ENCODE measurements around the gene OR2M2. TPM values are rescaled to one million over a fixed set of nuclear protein-coding genes. Genes with fewer than 3 reads are reported as not detected.

The OR2M2 gene, protein sequence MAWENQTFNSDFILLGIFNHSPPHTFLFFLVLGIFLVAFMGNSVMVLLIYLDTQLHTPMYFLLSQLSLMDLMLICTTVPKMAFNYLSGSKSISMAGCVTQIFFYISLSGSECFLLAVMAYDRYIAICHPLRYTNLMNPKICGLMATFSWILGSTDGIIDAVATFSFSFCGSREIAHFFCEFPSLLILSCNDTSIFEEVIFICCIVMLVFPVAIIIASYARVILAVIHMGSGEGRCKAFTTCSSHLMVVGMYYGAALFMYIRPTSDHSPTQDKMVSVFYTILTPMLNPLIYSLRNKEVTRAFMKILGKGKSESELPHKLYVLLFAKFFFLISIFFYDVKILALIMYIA
- total RNA-seq (not detected), polyA plus RNA-seq (not detected)
- long read RNA-seq, donor 1: 0 reads
- long read RNA-seq, donor 2: 0 reads
- long read RNA-seq, donor 3: 0 reads
- long read RNA-seq, donor 4: 0 reads
- long read RNA-seq, donor 5: 0 reads
- long read RNA-seq, donor 6: 0 reads
- long read RNA-seq, donor 7: 0 reads
- long read RNA-seq, donor 8: 0 reads
- long read RNA-seq, donor 9: 0 reads
- long read RNA-seq, donor 10: 0 reads

GRCh38 chr1:248174521-248174920, at the start of gene OR2M2:
TSS of gene OR2M2 (plus strand) at chr1:248174821. CDS start at chr1:248179986, 5,165 bp downstream.
- no peak for DNase-seq (ENCODE audit: low read depth in 6 of 9, low spot score in 9 of 9)
- Histone ChIP-seq H3K27me3 (ENCODE audit: control insufficient read depth in 2 of 2, insufficient read depth in 1 of 2, low read length in 1 of 2) (no peaks in the 10 kb centered on the region), H3K4me3 (ENCODE audit: low read length in 2 of 2) (no peak within 1 kb of the TSS), H3K9me3 (ENCODE audit: control insufficient read depth in 2 of 2, insufficient read depth in 1 of 2, low read length in 1 of 2) (no peaks in the 10 kb centered on the region), H3K27ac (ENCODE audit: low read depth in 1 of 2, low read length in 1 of 2) (no peak within 1 kb of the TSS), H3K36me3 (ENCODE audit: control insufficient read depth in 2 of 2, insufficient read depth in 2 of 2, low read length in 1 of 2) (no peaks in the 10 kb centered on the region), H3K4me1 (ENCODE audit: control insufficient read depth in 2 of 2, insufficient read depth in 2 of 2, low read length in 2 of 2) (no peaks in the 10 kb centered on the region)

DNA sequence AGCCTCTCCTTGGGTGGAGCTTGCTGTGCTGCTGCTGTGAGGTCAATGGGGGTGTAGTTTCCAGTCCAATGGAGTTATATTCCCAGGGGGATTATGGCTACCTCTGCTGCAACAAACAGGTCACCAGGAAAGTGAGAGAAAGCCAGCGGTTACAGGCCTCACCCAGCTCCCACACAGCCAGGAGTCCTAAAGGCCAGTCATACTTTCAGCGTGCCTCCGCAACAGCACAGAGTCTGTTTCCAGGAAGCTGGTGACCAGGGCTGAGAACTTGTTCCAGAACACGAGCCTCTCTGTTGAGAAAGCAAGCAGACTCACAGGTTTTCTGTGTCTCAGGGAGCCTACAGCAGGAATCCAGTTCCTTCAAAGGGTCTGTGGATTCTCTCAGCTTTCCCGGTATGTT, 47.0 kb upstream of the OR2M2 start:
- Histone ChIP-seq H3K9me3 (ENCODE audit: control insufficient read depth in 2 of 2, insufficient read depth in 1 of 2, low read length in 1 of 2) (peaks cover 1 to 19% of the 10 kb centered on the region in 2 donors), H3K4me3 (ENCODE audit: low read length in 2 of 2) (no peak overlapping the region), H3K4me1 (ENCODE audit: control insufficient read depth in 2 of 2, insufficient read depth in 2 of 2, low read length in 2 of 2) (no peaks in the 10 kb centered on the region), H3K27me3 (ENCODE audit: control insufficient read depth in 2 of 2, insufficient read depth in 1 of 2, low read length in 1 of 2) (no peaks in the 10 kb centered on the region), H3K27ac (ENCODE audit: low read depth in 1 of 2, low read length in 1 of 2) (no peak overlapping the region), H3K36me3 (ENCODE audit: control insufficient read depth in 2 of 2, insufficient read depth in 2 of 2, low read length in 1 of 2) (no peaks in the 10 kb centered on the region)
- DNase-seq (ENCODE audit: low read depth in 6 of 9, low spot score in 9 of 9): no peak
- WGBS: 94% methylated on average over 5 of the region's 5 CpGs

GRCh38 chr1:248136811-248137210, 37.8 kb upstream of the OR2M2 start:
- Histone ChIP-seq H3K9me3 (ENCODE audit: control insufficient read depth in 2 of 2, insufficient read depth in 1 of 2, low read length in 1 of 2) (peaks cover 0 to 5% of the 10 kb centered on the region in 2 donors), H3K36me3 (ENCODE audit: control insufficient read depth in 2 of 2, insufficient read depth in 2 of 2, low read length in 1 of 2) (no peaks in the 10 kb centered on the region), H3K27ac (ENCODE audit: low read depth in 1 of 2, low read length in 1 of 2) (no peak overlapping the region), H3K4me3 (ENCODE audit: low read length in 2 of 2) (no peak overlapping the region), H3K4me1 (ENCODE audit: control insufficient read depth in 2 of 2, insufficient read depth in 2 of 2, low read length in 2 of 2) (no peaks in the 10 kb centered on the region), H3K27me3 (ENCODE audit: control insufficient read depth in 2 of 2, insufficient read depth in 1 of 2, low read length in 1 of 2) (no peaks in the 10 kb centered on the region)
- 83% methylated on average over 21 of the region's 21 CpGs for WGBS
- no peak for DNase-seq (ENCODE audit: low read depth in 6 of 9, low spot score in 9 of 9)

DNA sequence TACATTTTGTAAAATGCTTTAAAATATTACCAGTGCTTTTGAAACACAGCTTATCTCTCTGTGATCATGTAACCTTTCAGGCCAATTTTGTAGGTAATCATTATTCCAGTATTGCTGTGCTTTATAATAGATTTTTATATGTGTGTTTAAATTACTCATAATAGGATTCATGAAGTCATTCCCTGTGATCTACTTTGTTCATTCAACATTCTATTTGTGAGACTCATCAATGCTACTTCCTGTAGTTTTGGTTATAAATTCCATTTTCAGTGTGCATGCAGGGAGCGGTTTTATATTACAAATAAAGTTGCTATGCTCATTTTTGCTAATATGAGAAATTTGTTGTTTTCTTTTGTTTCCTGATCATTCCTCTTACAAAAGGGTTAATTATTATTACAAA, 33.8 kb upstream of the OR2M2 start:
- Histone ChIP-seq H3K27ac (ENCODE audit: low read depth in 1 of 2, low read length in 1 of 2) (no peak overlapping the region), H3K4me1 (ENCODE audit: control insufficient read depth in 2 of 2, insufficient read depth in 2 of 2, low read length in 2 of 2) (no peaks in the 10 kb centered on the region), H3K4me3 (ENCODE audit: low read length in 2 of 2) (no peak overlapping the region), H3K9me3 (ENCODE audit: control insufficient read depth in 2 of 2, insufficient read depth in 1 of 2, low read length in 1 of 2) (peaks cover 0 to 5% of the 10 kb centered on the region in 2 donors), H3K36me3 (ENCODE audit: control insufficient read depth in 2 of 2, insufficient read depth in 2 of 2, low read length in 1 of 2) (no peaks in the 10 kb centered on the region), H3K27me3 (ENCODE audit: control insufficient read depth in 2 of 2, insufficient read depth in 1 of 2, low read length in 1 of 2) (no peaks in the 10 kb centered on the region)
- DNase-seq (ENCODE audit: low read depth in 6 of 9, low spot score in 9 of 9): no peak
- WGBS: 96% methylated on average over 1 of the region's 1 CpG

GRCh38 chr1:248143311-248143710, 31.3 kb upstream of the OR2M2 start:
- DNase-seq (ENCODE audit: low read depth in 6 of 9, low spot score in 9 of 9): no peak
- no peak overlapping the region for H3K4me3 ChIP-seq (ENCODE audit: low read length in 2 of 2)
- H3K9me3 ChIP-seq (ENCODE audit: control insufficient read depth in 2 of 2, insufficient read depth in 1 of 2, low read length in 1 of 2): no peaks in the 10 kb centered on the region
- WGBS: 78% methylated on average over 1 of the region's 1 CpG
- no peak overlapping the region for H3K27ac ChIP-seq (ENCODE audit: low read depth in 1 of 2, low read length in 1 of 2)
- no peaks in the 10 kb centered on the region for H3K27me3 ChIP-seq (ENCODE audit: control insufficient read depth in 2 of 2, insufficient read depth in 1 of 2, low read length in 1 of 2)
- no peaks in the 10 kb centered on the region for H3K36me3 ChIP-seq (ENCODE audit: control insufficient read depth in 2 of 2, insufficient read depth in 2 of 2, low read length in 1 of 2)
- no peaks in the 10 kb centered on the region for H3K4me1 ChIP-seq (ENCODE audit: control insufficient read depth in 2 of 2, insufficient read depth in 2 of 2, low read length in 2 of 2)

- Histone ChIP-seq H3K36me3 (ENCODE audit: control insufficient read depth in 2 of 2, insufficient read depth in 2 of 2, low read length in 1 of 2) (no peaks in the 10 kb centered on the region), H3K27ac (ENCODE audit: low read depth in 1 of 2, low read length in 1 of 2) (no peak within 1 kb of the TSS), H3K27me3 (ENCODE audit: control insufficient read depth in 2 of 2, insufficient read depth in 1 of 2, low read length in 1 of 2) (no peaks in the 10 kb centered on the region), H3K9me3 (ENCODE audit: control insufficient read depth in 2 of 2, insufficient read depth in 1 of 2, low read length in 1 of 2) (no peaks in the 10 kb centered on the region), H3K4me1 (ENCODE audit: control insufficient read depth in 2 of 2, insufficient read depth in 2 of 2, low read length in 2 of 2) (no peaks in the 10 kb centered on the region), H3K4me3 (ENCODE audit: low read length in 2 of 2) (no peak within 1 kb of the TSS)
- 96% methylated on average over 3 of the region's 3 CpGs for WGBS
- no peak for DNase-seq (ENCODE audit: low read depth in 6 of 9, low spot score in 9 of 9)
These were observed 30.0 kb upstream of the OR2M2 start, which contains the start of gene OR2M5 for GRCh38 chr1:248144513-248145198. TSS of gene OR2M5 (plus strand) at chr1:248145148. CDS start at chr1:248145148, 0 bp downstream.

GRCh38 chr1:248152056-248152827, 22.4 kb upstream of the OR2M2 start:
- Histone ChIP-seq H3K27me3 (ENCODE audit: control insufficient read depth in 2 of 2, insufficient read depth in 1 of 2, low read length in 1 of 2) (no peaks in the 10 kb centered on the region), H3K9me3 (ENCODE audit: control insufficient read depth in 2 of 2, insufficient read depth in 1 of 2, low read length in 1 of 2) (peaks cover 0 to 8% of the 10 kb centered on the region in 2 donors), H3K36me3 (ENCODE audit: control insufficient read depth in 2 of 2, insufficient read depth in 2 of 2, low read length in 1 of 2) (no peaks in the 10 kb centered on the region), H3K4me1 (ENCODE audit: control insufficient read depth in 2 of 2, insufficient read depth in 2 of 2, low read length in 2 of 2) (no peaks in the 10 kb centered on the region), H3K27ac (ENCODE audit: low read depth in 1 of 2, low read length in 1 of 2) (no peak overlapping the region), H3K4me3 (ENCODE audit: low read length in 2 of 2) (no peak overlapping the region)
- WGBS: 96% methylated on average over 6 of the region's 6 CpGs
- DNase-seq (ENCODE audit: low read depth in 6 of 9, low spot score in 9 of 9): no peak

GRCh38 chr1:248155927-248156326, 18.7 kb upstream of the OR2M2 start:
- Histone ChIP-seq H3K4me1 (ENCODE audit: control insufficient read depth in 2 of 2, insufficient read depth in 2 of 2, low read length in 2 of 2) (no peaks in the 10 kb centered on the region), H3K27ac (ENCODE audit: low read depth in 1 of 2, low read length in 1 of 2) (no peak overlapping the region), H3K36me3 (ENCODE audit: control insufficient read depth in 2 of 2, insufficient read depth in 2 of 2, low read length in 1 of 2) (no peaks in the 10 kb centered on the region), H3K27me3 (ENCODE audit: control insufficient read depth in 2 of 2, insufficient read depth in 1 of 2, low read length in 1 of 2) (no peaks in the 10 kb centered on the region), H3K9me3 (ENCODE audit: control insufficient read depth in 2 of 2, insufficient read depth in 1 of 2, low read length in 1 of 2) (peaks cover 0 to 8% of the 10 kb centered on the region in 2 donors), H3K4me3 (ENCODE audit: low read length in 2 of 2) (no peak overlapping the region)
- DNase-seq (ENCODE audit: low read depth in 6 of 9, low spot score in 9 of 9): no peak
- WGBS: 56% methylated on average over 1 of the region's 1 CpG

All from thymus (tissue), 14 donors.